ENCODE data around the gene LARGE1. TPM values are rescaled to one million over a fixed set of nuclear protein-coding genes. Genes with fewer than 3 reads are reported as not detected.

LARGE1 gene
- total RNA-seq, 4 donors from 2014 or later, result 18.7 to 82.1 (median 39.2) TPM

DNA sequence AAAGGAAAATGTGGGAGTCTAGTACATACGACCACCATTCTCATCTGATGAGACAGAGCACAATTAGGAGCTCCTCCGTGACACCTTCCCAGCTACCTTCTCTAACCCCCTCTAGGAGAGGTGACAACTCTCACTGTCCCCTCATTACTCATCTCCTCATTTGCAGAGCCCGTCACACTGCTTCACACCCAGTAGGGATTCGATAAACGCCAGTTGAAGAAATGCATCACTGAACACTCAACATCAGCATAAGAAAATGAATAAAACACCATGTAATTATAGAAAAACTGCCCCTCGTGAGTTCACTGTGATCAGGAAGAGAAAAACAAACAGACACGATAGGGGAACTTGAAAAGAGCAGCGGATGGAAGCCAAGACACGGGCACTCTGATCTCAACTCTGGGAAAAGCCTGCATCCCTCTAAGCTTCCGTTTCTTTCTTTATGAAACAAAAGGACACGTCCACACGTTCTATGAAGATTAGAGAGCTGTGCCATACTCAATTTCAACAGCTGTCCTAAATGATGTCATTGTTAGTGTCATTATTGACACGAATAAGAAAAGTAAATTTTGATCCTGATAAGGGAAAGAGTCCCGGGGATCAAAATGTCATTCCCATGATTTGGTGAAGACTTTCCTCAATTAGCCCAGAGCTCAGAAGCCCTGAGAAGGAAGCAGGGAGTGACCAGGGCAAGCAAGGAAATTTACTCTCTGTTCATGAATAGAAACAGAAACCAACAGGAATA lies 356.9 kb downstream of the LARGE1 start:
- Histone ChIP-seq H3K36me3 (no peaks in the 10 kb centered on the region), H3K4me3 (no peak overlapping the region), H3K27ac (peak overlapping the region in 1 of 2 donors; percentile 7), H3K9me3 (no peaks in the 10 kb centered on the region), H3K27me3 (no peaks in the 10 kb centered on the region), H3K4me1 (no peaks in the 10 kb centered on the region)
- TF ChIP-seq CTCF (IDR thresholded peaks at IDR 0.05) (no peak), POLR2A (IDR thresholded peaks at IDR 0.05) (no peak)
- intact Hi-C loops (cut with DNase I; ENCODE audit: low total_unique reads), result no loop called here
- no peak for DNase-seq

DNA sequence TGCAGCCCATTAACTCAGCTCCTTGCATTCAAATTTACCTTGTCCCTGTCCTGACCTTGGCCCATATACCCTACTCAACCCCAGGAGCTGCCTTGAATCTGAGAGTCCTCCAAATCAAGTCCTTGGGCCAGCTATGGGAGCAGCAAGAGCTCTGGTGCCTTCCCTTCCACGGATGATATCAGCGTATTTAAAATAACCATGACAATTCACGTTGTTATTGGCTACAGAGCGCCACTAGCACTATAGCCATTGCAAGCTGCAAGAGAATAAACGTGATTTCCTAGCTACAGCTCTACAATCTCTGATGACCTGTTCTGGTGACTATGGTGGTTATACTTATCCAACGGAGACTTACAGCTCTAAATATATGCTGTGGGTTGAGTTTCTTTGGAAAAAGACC lies 357.8 kb downstream of the LARGE1 start:
- Histone ChIP-seq H3K4me1 (no peaks in the 10 kb centered on the region), H3K36me3 (no peaks in the 10 kb centered on the region), H3K27me3 (no peaks in the 10 kb centered on the region), H3K9me3 (no peaks in the 10 kb centered on the region), H3K4me3 (no peak overlapping the region), H3K27ac (no peak overlapping the region)
- TF ChIP-seq POLR2A (IDR thresholded peaks at IDR 0.05) (no peak), CTCF (IDR thresholded peaks at IDR 0.05) (no peak)
- no peak for DNase-seq
- intact Hi-C loops (cut with DNase I; ENCODE audit: low total_unique reads), result no loop called here

DNA sequence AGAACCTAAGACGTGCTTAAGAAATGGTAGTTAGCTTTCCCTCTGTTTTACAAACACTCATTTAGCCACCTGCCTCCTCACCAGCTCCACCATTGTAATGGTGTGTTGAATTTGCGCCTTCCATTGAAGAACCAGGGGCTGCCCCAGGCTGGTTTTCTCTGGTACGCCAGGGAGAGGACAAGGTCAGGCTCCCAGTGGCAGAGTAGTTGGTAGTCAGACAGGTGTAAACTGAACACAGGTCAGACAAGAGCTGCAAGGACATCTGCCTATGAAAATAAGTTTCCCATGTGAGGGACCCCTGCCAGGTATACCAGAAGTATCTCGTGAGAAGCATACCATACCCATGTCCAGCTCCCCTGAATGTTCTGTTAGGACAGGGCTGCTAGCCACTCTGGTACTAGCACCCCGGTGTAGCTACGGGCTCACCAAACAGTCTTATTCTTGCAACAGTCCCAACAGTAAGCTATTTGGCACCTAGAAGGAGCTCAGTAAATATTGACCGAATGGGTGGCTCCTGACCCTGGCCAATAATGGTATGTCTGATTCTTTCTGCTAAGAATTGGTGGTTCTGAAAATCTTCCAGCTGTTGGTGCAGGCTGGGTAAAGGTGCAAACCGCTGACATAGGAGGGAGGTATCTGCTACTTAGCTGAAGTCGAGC lies 359.0 kb downstream of the LARGE1 start:
- H3K27ac ChIP-seq, result no peak overlapping the region
- TF ChIP-seq POLR2A (IDR thresholded peaks at IDR 0.05) (no peak), CTCF (IDR thresholded peaks at IDR 0.05) (no peak)
- H3K4me3 ChIP-seq, result no peak overlapping the region
- H3K9me3 ChIP-seq, result no peaks in the 10 kb centered on the region
- H3K27me3 ChIP-seq, result no peaks in the 10 kb centered on the region
- DNase-seq, result no peak
- intact Hi-C loops (cut with DNase I; ENCODE audit: low total_unique reads), result no loop called here
- no peaks in the 10 kb centered on the region for H3K4me1 ChIP-seq
- no peaks in the 10 kb centered on the region for H3K36me3 ChIP-seq

GRCh38 chr22:33557836-33558235 lies 362.4 kb downstream of the LARGE1 start:
- DNase-seq, result no peak
- H3K4me3 ChIP-seq, result no peak overlapping the region
- H3K36me3 ChIP-seq, result no peaks in the 10 kb centered on the region
- no peaks in the 10 kb centered on the region for H3K27me3 ChIP-seq
- H3K4me1 ChIP-seq, result no peaks in the 10 kb centered on the region
- no peaks in the 10 kb centered on the region for H3K9me3 ChIP-seq
- TF ChIP-seq CTCF (IDR thresholded peaks at IDR 0.05) (no peak), POLR2A (IDR thresholded peaks at IDR 0.05) (no peak)
- intact Hi-C loops (cut with DNase I; ENCODE audit: low total_unique reads), result no loop called here
- no peak overlapping the region for H3K27ac ChIP-seq

DNA sequence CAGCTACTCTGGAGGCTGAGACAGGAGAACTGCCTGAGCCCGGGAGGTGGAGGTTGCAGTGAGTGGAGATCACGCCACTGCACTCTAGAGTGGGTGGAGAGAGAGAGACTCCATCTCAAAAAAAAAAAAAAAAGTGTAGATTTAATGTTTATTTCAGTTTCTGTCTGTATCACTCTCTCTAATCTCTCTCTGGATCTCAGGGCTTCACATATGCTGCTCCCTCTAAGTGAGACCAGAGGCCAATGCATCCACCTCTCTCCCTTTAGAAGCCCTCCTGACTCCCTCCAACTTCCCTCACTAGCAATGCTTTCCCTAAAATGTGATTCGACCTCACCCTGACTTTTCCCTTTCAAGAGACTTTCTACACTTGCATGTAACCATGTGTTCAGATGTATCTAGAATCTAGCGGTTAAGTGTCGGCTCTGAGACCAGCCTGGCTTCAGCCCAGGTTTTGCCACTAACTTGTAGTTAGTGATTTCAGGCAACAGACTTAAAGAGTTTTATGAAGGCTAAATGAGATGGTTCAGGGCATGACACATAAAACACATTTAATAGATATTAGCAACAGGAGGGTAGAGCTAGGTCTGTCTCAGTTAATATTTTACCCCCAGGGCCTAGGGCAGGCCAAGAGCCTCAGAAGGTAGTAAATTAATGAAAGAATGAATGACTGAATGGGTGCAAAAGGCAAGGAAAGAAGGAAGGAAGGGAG lies 364.3 kb downstream of the LARGE1 start:
- Histone ChIP-seq H3K9me3 (no peaks in the 10 kb centered on the region), H3K36me3 (no peaks in the 10 kb centered on the region), H3K4me1 (no peaks in the 10 kb centered on the region), H3K27ac (no peak overlapping the region), H3K27me3 (no peaks in the 10 kb centered on the region), H3K4me3 (no peak overlapping the region)
- DNase-seq, result no peak
- no peak for TF ChIP-seq CTCF (IDR thresholded peaks at IDR 0.05)
- no peak for TF ChIP-seq POLR2A (IDR thresholded peaks at IDR 0.05)
- intact Hi-C loops (cut with DNase I; ENCODE audit: low total_unique reads), result no loop called here

Data from uterus (tissue), 4 donors.